Immature natural killer cell (primary cell): ENCODE data around the gene OR10AG1. TPM values are rescaled to one million over a fixed set of nuclear protein-coding genes. Genes with fewer than 3 reads are reported as not detected.

Experiments used
- DNase-seq, 3 donors: peaks; one replicate each; pipeline ENCODE4 v3.0.0; 2022; ENCODE audit warnings: mixed read lengths in 1 of 3
- H3K27ac Mint-ChIP-seq, 6 donors: one replicate each; pipeline ENCODE4 v1.8.0; 2020; ENCODE audit warnings: mixed read lengths in 6 of 6, mild to moderate bottlenecking in 5 of 6, inconsistent platforms in 4 of 6, moderate library complexity in 3 of 6
- H3K27me3 Mint-ChIP-seq, 3 donors: one replicate each; pipeline ENCODE4 v1.8.0; 2020 to 2021; ENCODE audit warnings: low read depth in 3 of 3, mild to moderate bottlenecking in 3 of 3, mixed read lengths in 3 of 3, moderate library complexity in 3 of 3, inconsistent platforms in 1 of 3
- H3K36me3 Mint-ChIP-seq, 3 donors: one replicate each; pipeline ENCODE4 v1.8.0; 2020; ENCODE audit warnings: mixed read lengths in 3 of 3, inconsistent platforms in 2 of 3, mild to moderate bottlenecking in 2 of 3
- H3K4me1 Mint-ChIP-seq, 2 donors: one replicate each; pipeline ENCODE4 v1.8.0; 2020; ENCODE audit warnings: inconsistent platforms in 2 of 2, mild to moderate bottlenecking in 2 of 2, mixed read lengths in 2 of 2, moderate library complexity in 1 of 2
- H3K4me3 Mint-ChIP-seq, 5 donors: one replicate each; pipeline ENCODE4 v1.8.0; 2020; ENCODE audit warnings: mild to moderate bottlenecking in 5 of 5, mixed read lengths in 5 of 5, inconsistent platforms in 3 of 5, moderate library complexity in 3 of 5
- H3K9me3 Mint-ChIP-seq, 6 donors: one replicate each; pipeline ENCODE4 v1.8.0; 2020; ENCODE audit warnings: mild to moderate bottlenecking in 6 of 6, mixed read lengths in 6 of 6, inconsistent platforms in 4 of 6, moderate library complexity in 3 of 6
- polyA plus RNA-seq, 3 donors: library from polyadenylated mRNA; unstranded; fragments of 300-500 nt; fragmentation: Illumina TruSeq; gene quantifications; one replicate each; pipeline ENCODE4 v1.2.3, GENCODE V29; 2021

Gene OR10AG1
- polyA plus RNA-seq, result not detected

GRCh38 chr11:55969845-55970244 lies at the start of gene OR10AG1:
OR10AG1 (minus strand) TSS chr11:55969945; CDS start chr11:55969907, 38 bp downstream.
- Mint-ChIP-seq H3K36me3 (no peaks in the 10 kb centered on the region), H3K4me1 (no peaks in the 10 kb centered on the region), H3K27me3 (no peaks in the 10 kb centered on the region), H3K4me3 (no peak within 1 kb of the TSS), H3K27ac (no peak within 1 kb of the TSS), H3K9me3 (peaks cover 0 to 45% (median 26%) of the 10 kb centered on the region in 6 donors)
- DNase-seq, result no peak

GRCh38 chr11:56013805-56014204 lies 44.1 kb upstream of the OR10AG1 start:
- Mint-ChIP-seq H3K4me3 (no peak overlapping the region), H3K36me3 (peaks cover 0 to 4% (median 0%) of the 10 kb centered on the region in 3 donors)
- no peak for DNase-seq

GRCh38 chr11:56010716-56011115 lies 41.0 kb upstream of the OR10AG1 start:
- H3K27me3 Mint-ChIP-seq, result no peaks in the 10 kb centered on the region
- H3K27ac Mint-ChIP-seq, result no peak overlapping the region
- no peak for DNase-seq
- H3K36me3 Mint-ChIP-seq, result no peaks in the 10 kb centered on the region
- H3K4me3 Mint-ChIP-seq, result no peak overlapping the region
- peaks cover 5 to 53% (median 32%) of the 10 kb centered on the region in 6 donors for H3K9me3 Mint-ChIP-seq
- no peaks in the 10 kb centered on the region for H3K4me1 Mint-ChIP-seq

More at GRCh38 chr11:56013805-56014204, 44.1 kb upstream of the OR10AG1 start:
- H3K27ac Mint-ChIP-seq, result no peak overlapping the region
- H3K4me1 Mint-ChIP-seq, result no peaks in the 10 kb centered on the region
- no peaks in the 10 kb centered on the region for H3K27me3 Mint-ChIP-seq
- H3K9me3 Mint-ChIP-seq, result peaks cover 15 to 53% (median 35%) of the 10 kb centered on the region in 6 donors

- Mint-ChIP-seq H3K36me3 (no peaks in the 10 kb centered on the region), H3K27ac (no peak within 1 kb of the TSS), H3K4me1 (no peaks in the 10 kb centered on the region), H3K27me3 (peaks cover 0 to 2% (median 0%) of the 10 kb centered on the region in 3 donors), H3K9me3 (peaks cover 11 to 36% (median 26%) of the 10 kb centered on the region in 6 donors), H3K4me3 (no peak within 1 kb of the TSS)
- no peak for DNase-seq
Observed at GRCh38 chr11:55994525-55994924, 24.8 kb upstream of the OR10AG1 start, which contains the start of gene OR5F1. OR5F1 (minus strand) TSS chr11:55994625; CDS start chr11:55994625, 0 bp downstream.

GRCh38 chr11:55970935-55971334 lies 1.2 kb upstream of the OR10AG1 start:
- H3K27ac Mint-ChIP-seq, result no peak overlapping the region
- H3K4me1 Mint-ChIP-seq, result no peaks in the 10 kb centered on the region
- no peaks in the 10 kb centered on the region for H3K27me3 Mint-ChIP-seq
- H3K9me3 Mint-ChIP-seq, result peaks cover 0 to 45% (median 27%) of the 10 kb centered on the region in 6 donors
- no peaks in the 10 kb centered on the region for H3K36me3 Mint-ChIP-seq
- no peak overlapping the region for H3K4me3 Mint-ChIP-seq
- DNase-seq, result no peak

- Mint-ChIP-seq H3K27ac (no peak overlapping the region), H3K4me3 (no peak overlapping the region), H3K36me3 (no peaks in the 10 kb centered on the region), H3K9me3 (peaks cover under 1 to 51% (median 25%) of the 10 kb centered on the region in 6 donors), H3K4me1 (no peaks in the 10 kb centered on the region), H3K27me3 (no peaks in the 10 kb centered on the region)
- DNase-seq, result no peak
Observed at GRCh38 chr11:55967914-55968313, 1.8 kb downstream of the OR10AG1 start.

- no peaks in the 10 kb centered on the region for H3K4me1 Mint-ChIP-seq
- peaks cover 3 to 52% (median 30%) of the 10 kb centered on the region in 6 donors for H3K9me3 Mint-ChIP-seq
- H3K4me3 Mint-ChIP-seq, result no peak overlapping the region
- no peaks in the 10 kb centered on the region for H3K36me3 Mint-ChIP-seq
- no peaks in the 10 kb centered on the region for H3K27me3 Mint-ChIP-seq
- no peak for DNase-seq
- no peak overlapping the region for H3K27ac Mint-ChIP-seq
Observed at GRCh38 chr11:55966391-55966790, 3.4 kb downstream of the OR10AG1 start.

GRCh38 chr11:55956521-55956920 lies 13.2 kb downstream of the OR10AG1 start:
- Mint-ChIP-seq H3K4me1 (no peaks in the 10 kb centered on the region), H3K27me3 (peaks cover 0 to 3% (median 0%) of the 10 kb centered on the region in 3 donors), H3K4me3 (no peak overlapping the region), H3K27ac (no peak overlapping the region), H3K36me3 (no peaks in the 10 kb centered on the region), H3K9me3 (peaks cover 1 to 33% (median 8%) of the 10 kb centered on the region in 6 donors)
- DNase-seq, result no peak

GRCh38 chr11:55949330-55949729 lies 20.4 kb downstream of the OR10AG1 start:
- Mint-ChIP-seq H3K4me3 (no peak overlapping the region), H3K27me3 (no peaks in the 10 kb centered on the region), H3K36me3 (no peaks in the 10 kb centered on the region), H3K27ac (no peak overlapping the region), H3K4me1 (no peaks in the 10 kb centered on the region), H3K9me3 (peaks cover 4 to 35% (median 13%) of the 10 kb centered on the region in 6 donors)
- no peak for DNase-seq

- H3K4me1 Mint-ChIP-seq, result no peaks in the 10 kb centered on the region
- no peak for DNase-seq
- no peak overlapping the region for H3K27ac Mint-ChIP-seq
- no peak overlapping the region for H3K4me3 Mint-ChIP-seq
- peaks cover 0 to 24% (median 4%) of the 10 kb centered on the region in 6 donors for H3K9me3 Mint-ChIP-seq
- no peaks in the 10 kb centered on the region for H3K27me3 Mint-ChIP-seq
- no peaks in the 10 kb centered on the region for H3K36me3 Mint-ChIP-seq
Observed at GRCh38 chr11:55942785-55943392, 26.9 kb downstream of the OR10AG1 start.

- peaks cover 0 to 30% (median 18%) of the 10 kb centered on the region in 6 donors for H3K9me3 Mint-ChIP-seq
- no peak within 1 kb of the TSS for H3K4me3 Mint-ChIP-seq
- no peak for DNase-seq
- H3K36me3 Mint-ChIP-seq, result no peaks in the 10 kb centered on the region
- H3K4me1 Mint-ChIP-seq, result no peaks in the 10 kb centered on the region
- peaks cover 0 to 1% (median 0%) of the 10 kb centered on the region in 3 donors for H3K27me3 Mint-ChIP-seq
- H3K27ac Mint-ChIP-seq, result no peak within 1 kb of the TSS
Observed at GRCh38 chr11:55936300-55936699, 33.4 kb downstream of the OR10AG1 start, which contains the start of gene OR5I1. OR5I1 (minus strand) TSS chr11:55936400; CDS start chr11:55936400, 0 bp downstream.

GRCh38 chr11:55920537-55920936 lies 49.2 kb downstream of the OR10AG1 start:
- Mint-ChIP-seq H3K27ac (no peak overlapping the region), H3K4me1 (no peaks in the 10 kb centered on the region), H3K9me3 (peaks cover 2 to 67% (median 31%) of the 10 kb centered on the region in 6 donors), H3K4me3 (no peak overlapping the region), H3K36me3 (no peaks in the 10 kb centered on the region), H3K27me3 (peaks cover 0 to 2% (median 0%) of the 10 kb centered on the region in 3 donors)
- DNase-seq, result no peak
